H9 (cell line): ENCODE data around the gene SOD1. TPM values are rescaled to one million over a fixed set of nuclear protein-coding genes. Genes with fewer than 3 reads are reported as not detected.

Experiments
- DNase-seq: peaks from one replicate; pipeline ENCODE4 v3.0.0-alpha.2; 2017
- H2AFZ ChIP-seq: one replicate; pipeline ENCODE4 v1.6.1; 2013; ENCODE audit warnings: mild to moderate bottlenecking, low read length, control low read depth, moderate library complexity
- H2AK5ac ChIP-seq: 2 replicates; pipeline ENCODE4 v1.6.1; 2013; ENCODE audit warnings: low read length, control low read depth, mixed read lengths; ENCODE audit not compliant: insufficient read length
- H2BK120ac ChIP-seq: one replicate; pipeline ENCODE4 v1.6.1; 2013; ENCODE audit warnings: low read depth, mild to moderate bottlenecking, low read length, control low read depth, inconsistent platforms; ENCODE audit not compliant: poor library complexity, severe bottlenecking
- H2BK12ac ChIP-seq: 2 replicates; pipeline ENCODE4 v1.6.1; 2013; ENCODE audit warnings: low read length, control low read depth, mixed read lengths, low read depth; ENCODE audit not compliant: insufficient read length
- H2BK15ac ChIP-seq: 2 replicates; pipeline ENCODE4 v1.6.1; 2013; ENCODE audit warnings: low read depth, low read length, control low read depth
- H2BK20ac ChIP-seq: one replicate; pipeline ENCODE4 v1.6.1; 2013; ENCODE audit warnings: low read depth, mild to moderate bottlenecking, low read length, control low read depth, inconsistent platforms; ENCODE audit not compliant: poor library complexity, severe bottlenecking
- H2BK5ac ChIP-seq: 2 replicates; pipeline ENCODE4 v1.6.1; 2013; ENCODE audit warnings: low read length, control low read depth, mixed read lengths; ENCODE audit not compliant: insufficient read length
- H3K14ac ChIP-seq: 2 replicates; pipeline ENCODE4 v1.6.1; 2013; ENCODE audit warnings: low read length, control low read depth; ENCODE audit not compliant: insufficient read depth
- H3K18ac ChIP-seq: 2 replicates; pipeline ENCODE4 v1.6.1; 2013; ENCODE audit warnings: low read depth, mild to moderate bottlenecking, mixed read lengths, low read length, control low read depth; ENCODE audit not compliant: insufficient read length
- H3K23ac ChIP-seq: 2 replicates; pipeline ENCODE4 v1.6.1; 2013; ENCODE audit warnings: low read length, control low read depth, mixed read lengths, low read depth; ENCODE audit not compliant: insufficient read length
- H3K23me2 ChIP-seq: 2 replicates; pipeline ENCODE4 v1.6.1; 2013; ENCODE audit warnings: low read depth, mild to moderate bottlenecking, mixed read lengths, low read length, control low read depth; ENCODE audit not compliant: insufficient read length, poor library complexity, severe bottlenecking
- H3K27ac ChIP-seq: 2 replicates; pipeline ENCODE4 v1.5.1; 2013; ENCODE audit warnings: low read length, control low read depth, mixed read lengths, low read depth; ENCODE audit not compliant: insufficient read length
- H3K27me3 ChIP-seq: 2 replicates; pipeline ENCODE4 v1.6.1; 2013; ENCODE audit warnings: low read length, control low read depth, inconsistent platforms; ENCODE audit not compliant: insufficient read depth
- H3K4ac ChIP-seq: 2 replicates; pipeline ENCODE4 v1.6.1; 2013; ENCODE audit warnings: low read depth, mild to moderate bottlenecking, control low read depth, inconsistent platforms, low read length, moderate library complexity
- H3K4me1 ChIP-seq: 2 replicates; pipeline ENCODE4 v1.6.1; 2013; ENCODE audit warnings: low read length, control low read depth, inconsistent platforms; ENCODE audit not compliant: insufficient read depth
- H3K4me2 ChIP-seq: 2 replicates; pipeline ENCODE4 v1.6.1; 2013; ENCODE audit warnings: low read length, control low read depth, mixed read lengths; ENCODE audit not compliant: insufficient read length, insufficient read depth
- H3K56ac ChIP-seq: 2 replicates; pipeline ENCODE4 v1.6.1; 2013; ENCODE audit warnings: low read depth, mild to moderate bottlenecking, mixed read lengths, low read length, control low read depth; ENCODE audit not compliant: insufficient read length
- H3K79me1 ChIP-seq: 2 replicates; pipeline ENCODE4 v1.6.1; 2013; ENCODE audit warnings: low read depth, mild to moderate bottlenecking, moderate library complexity, low read length, control low read depth, inconsistent platforms; ENCODE audit not compliant: insufficient read depth, poor library complexity, severe bottlenecking
- H3K79me2 ChIP-seq: 2 replicates; pipeline ENCODE4 v1.6.1; 2013; ENCODE audit warnings: low read length, control low read depth, inconsistent platforms; ENCODE audit not compliant: insufficient read depth
- H3K9ac ChIP-seq: 2 replicates; pipeline ENCODE4 v1.6.1; 2013; ENCODE audit warnings: low read length, control low read depth, mixed read lengths; ENCODE audit not compliant: insufficient read length; ENCODE audit errors: extremely low read depth
- H3K9me3 ChIP-seq: one replicate; pipeline ENCODE4 v1.6.1; 2013; ENCODE audit warnings: low read depth, low read length, inconsistent platforms; ENCODE audit not compliant: control insufficient read depth
- H3T11ph ChIP-seq: one replicate; pipeline ENCODE4 v1.6.1; 2013; ENCODE audit warnings: mild to moderate bottlenecking, low read length, control low read depth, inconsistent platforms
- H4K20me1 ChIP-seq: one replicate; pipeline ENCODE4 v1.6.1; 2013; ENCODE audit not compliant: control insufficient read depth, insufficient read length, insufficient read depth
- H4K5ac ChIP-seq: 2 replicates; pipeline ENCODE4 v1.6.1; 2013; ENCODE audit warnings: low read depth, mild to moderate bottlenecking, mixed read lengths, low read length, control low read depth; ENCODE audit not compliant: insufficient read length
- H4K8ac ChIP-seq: replicated peaks from 2 replicates; pipeline ENCODE4 v1.6.1; 2013; ENCODE audit warnings: low read length, control low read depth, mixed read lengths, low read depth; ENCODE audit not compliant: insufficient read length
- H4K91ac ChIP-seq: 2 replicates; pipeline ENCODE4 v1.6.1; 2013; ENCODE audit warnings: low read depth, mild to moderate bottlenecking, moderate library complexity, mixed read lengths, low read length, control low read depth; ENCODE audit not compliant: insufficient read length
- H3K27ac Mint-ChIP-seq, 3 experiments: 2 replicates in 2 of 3; 3 replicates in 1 of 3; pipeline ENCODE4 v1.8.0; 2020 to 2021; ENCODE audit warnings: mixed read lengths in 3 of 3, mild to moderate bottlenecking in 1 of 3, moderate library complexity in 1 of 3
- H3K27me3 Mint-ChIP-seq: 2 replicates; pipeline ENCODE4 v1.8.0; 2021; ENCODE audit warnings: low read depth, mild to moderate bottlenecking, moderate library complexity, mixed read lengths
- H3K36me3 Mint-ChIP-seq, 3 experiments: 2 replicates in 2 of 3; 3 replicates in 1 of 3; pipeline ENCODE4 v1.8.0; 2020 to 2021; ENCODE audit warnings: low read depth in 3 of 3, mixed read lengths in 3 of 3; ENCODE audit not compliant: insufficient read depth in 1 of 3
- H3K4me1 Mint-ChIP-seq, 2 experiments: 2 replicates each; pipeline ENCODE4 v1.8.0; 2020; ENCODE audit warnings: mixed read lengths in 2 of 2
- H3K4me3 Mint-ChIP-seq, 2 experiments: 2 replicates in 1 of 2; 3 replicates in 1 of 2; pipeline ENCODE4 v1.8.0; 2020 to 2021; ENCODE audit warnings: mild to moderate bottlenecking in 2 of 2, mixed read lengths in 2 of 2, moderate library complexity in 1 of 2
- H3K9me3 Mint-ChIP-seq, 2 experiments: 2 replicates in 1 of 2; 3 replicates in 1 of 2; pipeline ENCODE4 v1.8.0; 2020; ENCODE audit warnings: mild to moderate bottlenecking in 2 of 2, mixed read lengths in 2 of 2, moderate library complexity in 1 of 2
- CTCF ChIP-seq: fragments of 200-600 bp; sonication (generic); conservative IDR thresholded peaks from 3 replicates; pipeline ENCODE4 v1.8.0; 2021; ENCODE audit warnings: antibody characterized with exemption, mild to moderate bottlenecking
- WGBS: extraction: QIAGEN DNeasy Blood & Tissue Kit; methylation state at CpG from one replicate; pipeline ENCODE4 v1.1.7; 2013; ENCODE audit warnings: missing lambda C conversion rate, low lambda C conversion rate, mixed read lengths; ENCODE audit not compliant: insufficient read length; ENCODE audit errors: extremely low coverage; 5-methylcytosine and 5-hydroxymethylcytosine counted together
- total RNA-seq: library from RNA; stranded (reverse); gene quantifications from 2 replicates; pipeline ENCODE4 v1.2.1, GENCODE V29; 2021

SOD1 gene
- total RNA-seq, 1 experiment from 2014 or later: 201 TPM

GRCh38 chr21:31675318-31675717, 15.8 kb downstream of the SOD1 start:
- Histone ChIP-seq H3K56ac (no peak overlapping the region), H3K4ac (no peak overlapping the region), H3T11ph (no peak overlapping the region), H4K5ac (no peak overlapping the region), H2AFZ (no peak overlapping the region), H2BK5ac (no peak overlapping the region), H3K23me2 (no peaks in the 10 kb centered on the region), H3K79me2 (no peaks in the 10 kb centered on the region), H3K27ac (no peak overlapping the region), H2BK15ac (no peak overlapping the region), H3K9me3 (no peaks in the 10 kb centered on the region), H3K27me3 (no peaks in the 10 kb centered on the region), H4K20me1 (no peaks in the 10 kb centered on the region), H3K79me1 (no peaks in the 10 kb centered on the region), H2BK20ac (no peak overlapping the region), H4K8ac (no peak overlapping the region), H2BK120ac (no peak overlapping the region), H3K4me2 (no peak overlapping the region), H3K4me1 (no peaks in the 10 kb centered on the region), H2BK12ac (no peak overlapping the region), H3K18ac (no peak overlapping the region), H2AK5ac (no peak overlapping the region), H3K23ac (no peak overlapping the region), H3K14ac (no peak overlapping the region), H4K91ac (no peak overlapping the region), H3K9ac (no peak overlapping the region)
- DNase-seq: no peak
- H3K27ac Mint-ChIP-seq: no peak overlapping the region
- TF ChIP-seq CTCF: no peak
- no peaks in the 10 kb centered on the region for H3K9me3 Mint-ChIP-seq
- no peak overlapping the region for H3K4me3 Mint-ChIP-seq
- H3K36me3 Mint-ChIP-seq: peaks cover 5% of the 10 kb centered on the region in 3 experiments; a peak in 5 of 7 replicates
- H3K27me3 Mint-ChIP-seq: no peaks in the 10 kb centered on the region
- H3K4me1 Mint-ChIP-seq: peaks cover 10 to 14% of the 10 kb centered on the region in 2 experiments
- no CpG with 5 or more reads among the region's 7 CpGs for WGBS
